ENCODE data around the gene KAZN. TPM values are rescaled to one million over a fixed set of nuclear protein-coding genes. Genes with fewer than 3 reads are reported as not detected.

KAZN gene
- total and polyA plus RNA-seq, 2 experiments from 2014 or later, result 7.9 to 15.6 TPM

DNA sequence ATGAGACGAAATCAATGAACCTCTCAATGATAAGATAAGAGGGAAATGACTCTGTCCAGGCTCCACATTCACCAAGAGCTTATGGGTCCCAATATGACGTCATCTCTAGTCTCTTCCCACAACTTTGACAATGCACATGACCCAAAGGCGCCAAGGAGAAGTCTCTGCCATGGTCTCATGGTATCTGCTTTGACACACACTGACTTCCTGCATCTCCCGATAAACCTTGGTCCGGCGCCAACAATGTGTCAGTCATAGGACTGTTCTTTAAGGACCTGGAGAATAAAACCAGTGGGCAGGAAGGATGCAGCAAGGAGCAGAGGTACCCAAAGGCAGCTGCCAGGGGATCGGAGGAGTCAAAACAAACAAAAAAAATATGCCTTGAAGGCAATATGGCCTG lies 508.1 kb downstream of the KAZN start:
- Histone ChIP-seq H3K27ac (no peak overlapping the region), H2AFZ (no peak overlapping the region), H3K4me3 (no peak overlapping the region), H3K9me3 (ENCODE audit: low read depth) (no peaks in the 10 kb centered on the region), H3K9me2 (replicated peaks; ENCODE audit: insufficient read depth) (no peaks in the 10 kb centered on the region), H3K36me3 (replicated peaks; ENCODE audit: insufficient read depth, low read depth) (no peaks in the 10 kb centered on the region), H4K20me1 (ENCODE audit: insufficient read depth, poor library complexity, severe bottlenecking) (no peaks in the 10 kb centered on the region), H3K27me3 (no peaks in the 10 kb centered on the region), H3K79me2 (no peaks in the 10 kb centered on the region), H3K4me1 (ENCODE audit: insufficient read depth) (no peaks in the 10 kb centered on the region), H3K4me2 (no peak overlapping the region)
- TF ChIP-seq CTCF (IDR thresholded peaks at IDR 0.05; ENCODE audit: poor library complexity) (no peak), EZH2phosphoT487 (IDR thresholded peaks at IDR 0.05; ENCODE audit: low read depth, severe bottlenecking, unreplicated experiment) (no peak), EZH2 (IDR thresholded peaks at IDR 0.05; ENCODE audit: borderline replicate concordance) (no peak)
- 51% methylated on average over 7 of the region's 7 CpGs for WGBS (ENCODE audit: low lambda C conversion rate, missing lambda C conversion rate)
- peak; percentile 28 for DNase-seq (ENCODE audit: low spot score)

GRCh38 chr1:15107058-15107687 lies 508.7 kb downstream of the KAZN start:
- Histone ChIP-seq H4K20me1 (ENCODE audit: insufficient read depth, poor library complexity, severe bottlenecking) (no peaks in the 10 kb centered on the region), H3K27ac (no peak overlapping the region), H3K27me3 (no peaks in the 10 kb centered on the region), H3K4me1 (ENCODE audit: insufficient read depth) (no peaks in the 10 kb centered on the region), H3K9me2 (replicated peaks; ENCODE audit: insufficient read depth) (no peaks in the 10 kb centered on the region), H3K9me3 (ENCODE audit: low read depth) (no peaks in the 10 kb centered on the region), H2AFZ (no peak overlapping the region), H3K79me2 (no peaks in the 10 kb centered on the region), H3K4me2 (no peak overlapping the region), H3K4me3 (no peak overlapping the region), H3K36me3 (replicated peaks; ENCODE audit: insufficient read depth, low read depth) (no peaks in the 10 kb centered on the region)
- no peak for DNase-seq (ENCODE audit: low spot score)
- TF ChIP-seq CTCF (IDR thresholded peaks at IDR 0.05; ENCODE audit: poor library complexity) (no peak), EZH2 (IDR thresholded peaks at IDR 0.05; ENCODE audit: borderline replicate concordance) (no peak), EZH2phosphoT487 (IDR thresholded peaks at IDR 0.05; ENCODE audit: low read depth, severe bottlenecking, unreplicated experiment) (no peak)
- WGBS (ENCODE audit: low lambda C conversion rate, missing lambda C conversion rate), result 83% methylated on average over 1 of the region's 1 CpG

- DNase-seq (ENCODE audit: low spot score), result no peak
- TF ChIP-seq EZH2phosphoT487 (IDR thresholded peaks at IDR 0.05; ENCODE audit: low read depth, severe bottlenecking, unreplicated experiment) (no peak), CTCF (IDR thresholded peaks at IDR 0.05; ENCODE audit: poor library complexity) (no peak), EZH2 (IDR thresholded peaks at IDR 0.05; ENCODE audit: borderline replicate concordance) (no peak)
- Histone ChIP-seq H3K36me3 (replicated peaks; ENCODE audit: insufficient read depth, low read depth) (no peaks in the 10 kb centered on the region), H3K9me3 (ENCODE audit: low read depth) (no peaks in the 10 kb centered on the region), H3K4me1 (ENCODE audit: insufficient read depth) (peaks cover 7% of the 10 kb centered on the region), H3K27me3 (no peaks in the 10 kb centered on the region), H3K27ac (no peak overlapping the region), H2AFZ (no peak overlapping the region), H3K9me2 (replicated peaks; ENCODE audit: insufficient read depth) (no peaks in the 10 kb centered on the region), H3K4me2 (no peak overlapping the region), H4K20me1 (ENCODE audit: insufficient read depth, poor library complexity, severe bottlenecking) (no peaks in the 10 kb centered on the region), H3K4me3 (no peak overlapping the region), H3K79me2 (no peaks in the 10 kb centered on the region)
- 47% methylated on average over 4 of the region's 4 CpGs for WGBS (ENCODE audit: low lambda C conversion rate, missing lambda C conversion rate)
These were observed 509.4 kb downstream of the KAZN start for GRCh38 chr1:15107911-15108310.
